Heart left ventricle (tissue), 16 donors: Measurements from ENCODE around the gene JPH2. TPM values are rescaled to one million over a fixed set of nuclear protein-coding genes. Genes with fewer than 3 reads are reported as not detected.
A peak's percentile ranks its signal among the peaks of the same experiment; 100 is the strongest.

ENCODE experiments used
- ATAC-seq, 4 donors: fragments of 200-7000 bp; cut with Tn5 transposase; one replicate each; pipeline ENCODE4 v1.9.1; 2020 to 2022; ENCODE audit warnings: moderate library complexity in 4 of 4, mild to moderate bottlenecking in 3 of 4, moderate number of reproducible peaks in 1 of 4
- DNase-seq, 5 donors: peaks; one replicate each; pipeline ENCODE4 v3.0.0-alpha.2; 2020
- H3K27ac ChIP-seq, 12 donors: fragments of 200-600 bp; sonication (generic) in 4 of 12; one replicate each; pipeline versions ENCODE4 v1.5.0 to v1.8.0; 2016 to 2022; ENCODE audit warnings: mild to moderate bottlenecking in 2 of 12
- H3K27me3 ChIP-seq, 9 donors: fragments of 200-600 bp; sonication (generic) in 2 of 9; one replicate each; pipeline versions ENCODE4 v1.5.1 to v1.8.0; 2016 to 2022; ENCODE audit warnings: mild to moderate bottlenecking in 3 of 9
- H3K36me3 ChIP-seq, 9 donors: fragments of 200-600 bp; sonication (generic) in 2 of 9; one replicate each; pipeline versions ENCODE4 v1.5.0 to v1.8.0; 2018 to 2022; ENCODE audit warnings: mild to moderate bottlenecking in 2 of 9
- H3K4me1 ChIP-seq, 12 donors: fragments of 200-600 bp; sonication (generic) in 4 of 12; one replicate each; pipeline versions ENCODE4 v1.5.0 to v1.8.0; 2016 to 2022; ENCODE audit warnings: mild to moderate bottlenecking in 3 of 12
- H3K4me3 ChIP-seq, 12 donors: fragments of 200-600 bp; sonication (generic) in 4 of 12; one replicate each; pipeline versions ENCODE4 v1.5.0 to v1.8.0; 2017 to 2022; ENCODE audit warnings: mild to moderate bottlenecking in 9 of 12, moderate library complexity in 4 of 12
- H3K9me3 ChIP-seq, 12 donors: fragments of 200-600 bp; sonication (generic) in 4 of 12; one replicate each; pipeline versions ENCODE4 v1.5.0 to v1.8.0; 2016 to 2022; ENCODE audit warnings: mild to moderate bottlenecking in 1 of 12
- POLR2A ChIP-seq, 2 donors: fragments of 450-650 bp; IDR thresholded peaks; one replicate each; pipeline ENCODE4 v1.6.1; 2017; ENCODE audit warnings: antibody characterized with exemption in 2 of 2, mild to moderate bottlenecking in 2 of 2, moderate library complexity in 2 of 2
- whole genome bisulfite sequencing, 4 donors: extraction: QIAGEN DNeasy Blood & Tissue Kit in 2 of 4; methylation state at CpG; one replicate each; pipeline versions ENCODE4 v1.1.5 to v1.1.7; 2013 to 2018; 5-methylcytosine and 5-hydroxymethylcytosine counted together
- intact Hi-C, 10 donors: fragments of 100-400 bp; cut with DNase I; formaldehyde crosslinking; loops; one replicate each; pipeline versions ENCODE4 v1.11.1 to v1.14.2; 2022
- polyA plus RNA-seq, 2 donors: library from polyadenylated mRNA; stranded (reverse); fragments of 200-250 nt; gene quantifications; one replicate each; pipeline ENCODE4 v1.2.3, GENCODE V29; 2013
- total RNA-seq, 9 donors: library from RNA; depleted of rRNA in 2 of 9; stranded (reverse); fragments of >200 nt in 2 of 9; fragmentation: NEBNext Ultra II Directional in 3 of 9; extraction: Animal tissue kit (Norgen Biotek cat#: 25700) in 3 of 9; gene quantifications; one replicate each; pipeline versions ENCODE4 v1.1.0 to v1.2.4, GENCODE V29; 2016 to 2023
- TF ChIP-seq, protein P1 (sequence below), 12 donors: fragments of 200-600 bp; sonication (generic) in 4 of 12; IDR thresholded peaks; one replicate each; pipeline versions ENCODE4 v1.5.0 to v1.8.0; 2018 to 2022; ENCODE audit warnings: antibody characterized with exemption in 12 of 12, mild to moderate bottlenecking in 5 of 12
- donor health status: ischemic (EF 13 %, LVEDD 7.1; RV severe dilation, severe dysfunction).
- donor health status: healthy with polysubstance abuse.
- donor health status: DM: no; HTN: yes; CAD: no.
- donor health status: DM: no; HTN: no; CAD: no.
- donor health status: ischemic (EF 25% LVEDD 6.9; RV normal size, moderate dysfunction).
- donor health status: ischemic (EF 25% LVEDD 5.7; RV mildly dilated, moderate dysfunction).
- donor health status: healthy.
- donor health status: DM: yes; HTN: yes; CAD: no.
- donor health status: ischemic (EF 35%, LVEDD 5.7; RV mildly dilated, moderate dysfunction).
- donor health status: nonischemic (EF 11% LVEDD 7.7; RV severe dilation, severe dysfunction).
- donor health status: DM: yes; HTN: yes; CAD: no.
- donor health status: PGD.
- donor health status: ischemic (EF 29% LVEDD 5.4; RV normal size, mild dysfunction).
- donor health status: nonischemic (EF 23%, LVEDD 6.1; RV moderate dilation, normal function).

JPH2 gene
- total and polyA plus RNA-seq, 11 donors = 99.5 to 219 (median 155) TPM

DNA sequence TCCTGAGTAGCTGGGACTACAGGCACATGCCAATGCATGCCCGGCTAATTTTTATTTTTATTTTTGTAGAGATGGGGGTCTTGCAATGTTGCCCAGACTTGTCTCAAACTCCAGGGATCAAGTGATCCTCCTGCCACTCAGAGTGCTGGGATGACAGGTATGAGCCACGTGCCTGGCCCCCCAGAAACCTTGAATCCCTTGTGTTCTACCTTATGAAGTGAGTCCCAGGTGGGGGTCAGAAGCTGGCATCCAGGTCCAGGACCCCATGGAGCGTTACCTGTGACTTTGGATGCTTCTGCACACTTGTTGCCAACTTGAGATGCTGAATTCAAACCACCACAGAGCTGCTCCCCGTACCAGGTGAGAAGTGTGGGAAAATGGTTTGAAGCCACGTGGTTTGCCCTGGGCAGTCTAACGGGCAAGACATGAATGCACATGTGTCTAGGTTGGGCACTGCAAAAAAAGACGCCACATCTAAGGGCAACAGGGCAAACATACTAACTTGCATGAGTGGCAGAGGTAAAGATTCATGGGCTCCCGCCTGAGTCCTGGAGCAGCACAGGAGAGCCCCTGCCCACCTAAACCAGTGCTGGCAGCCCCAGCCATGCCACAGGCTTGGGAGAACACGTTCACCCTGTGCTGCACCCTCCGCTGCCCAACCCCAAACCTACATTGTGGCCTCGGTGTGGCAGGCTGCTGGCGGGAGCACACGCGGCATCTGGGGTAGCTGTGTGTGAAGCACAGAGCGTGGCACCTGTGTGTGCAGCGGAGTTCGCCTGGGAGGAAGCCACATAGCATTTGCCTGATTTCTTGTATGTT is 101.2 kb downstream of the JPH2 start:
- H3K4me1 ChIP-seq = peaks cover 0 to 12% (median 0%) of the 10 kb centered on the region in 12 donors
- no peak overlapping the region for H3K27ac ChIP-seq
- intact Hi-C loops = loop anchor here in 4 of 10 donors (5.0 to 10.0 kb wide), 3 partner anchors 241 to 641 kb away; no protein-coding TSS in a partner anchor
- H3K27me3 ChIP-seq = peaks cover 0 to 7% (median 0%) of the 10 kb centered on the region in 9 donors
- no peak for TF ChIP-seq POLR2A (IDR thresholded peaks at IDR 0.05)
- TF ChIP-seq, protein P1, sequence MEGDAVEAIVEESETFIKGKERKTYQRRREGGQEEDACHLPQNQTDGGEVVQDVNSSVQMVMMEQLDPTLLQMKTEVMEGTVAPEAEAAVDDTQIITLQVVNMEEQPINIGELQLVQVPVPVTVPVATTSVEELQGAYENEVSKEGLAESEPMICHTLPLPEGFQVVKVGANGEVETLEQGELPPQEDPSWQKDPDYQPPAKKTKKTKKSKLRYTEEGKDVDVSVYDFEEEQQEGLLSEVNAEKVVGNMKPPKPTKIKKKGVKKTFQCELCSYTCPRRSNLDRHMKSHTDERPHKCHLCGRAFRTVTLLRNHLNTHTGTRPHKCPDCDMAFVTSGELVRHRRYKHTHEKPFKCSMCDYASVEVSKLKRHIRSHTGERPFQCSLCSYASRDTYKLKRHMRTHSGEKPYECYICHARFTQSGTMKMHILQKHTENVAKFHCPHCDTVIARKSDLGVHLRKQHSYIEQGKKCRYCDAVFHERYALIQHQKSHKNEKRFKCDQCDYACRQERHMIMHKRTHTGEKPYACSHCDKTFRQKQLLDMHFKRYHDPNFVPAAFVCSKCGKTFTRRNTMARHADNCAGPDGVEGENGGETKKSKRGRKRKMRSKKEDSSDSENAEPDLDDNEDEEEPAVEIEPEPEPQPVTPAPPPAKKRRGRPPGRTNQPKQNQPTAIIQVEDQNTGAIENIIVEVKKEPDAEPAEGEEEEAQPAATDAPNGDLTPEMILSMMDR (IDR thresholded peaks at IDR 0.05) = no peak
- no peak overlapping the region for H3K4me3 ChIP-seq
- ATAC-seq (no peak), DNase-seq (no peak)
- 73 to 85% (median 79%) methylated on average over 16 to 17 of the region's 17 CpGs for WGBS, 4 donors
- H3K36me3 ChIP-seq = no peaks in the 10 kb centered on the region
- H3K9me3 ChIP-seq = no peaks in the 10 kb centered on the region

GRCh38 chr20:44084891-44085290 is 102.1 kb downstream of the JPH2 start:
- DNase-seq (no peak), ATAC-seq (no peak)
- H3K9me3 ChIP-seq = no peaks in the 10 kb centered on the region
- no peak for TF ChIP-seq POLR2A (IDR thresholded peaks at IDR 0.05)
- TF ChIP-seq, protein P1 (IDR thresholded peaks at IDR 0.05) = no peak
- intact Hi-C loops = loop anchor here in 7 of 10 donors (5.0 to 10.0 kb wide), 5 partner anchors 240 to 640 kb away; no protein-coding TSS in a partner anchor
- no peaks in the 10 kb centered on the region for H3K36me3 ChIP-seq
- peaks cover 0 to 18% (median 1%) of the 10 kb centered on the region in 12 donors for H3K4me1 ChIP-seq
- no peak overlapping the region for H3K4me3 ChIP-seq
- H3K27ac ChIP-seq = no peak overlapping the region
- 92 to 97% (median 95%) methylated on average over 6 to 7 of the region's 7 CpGs for WGBS, 4 donors
- H3K27me3 ChIP-seq = peaks cover 0 to 7% (median 0%) of the 10 kb centered on the region in 9 donors

GRCh38 chr20:44084439-44084838 is 102.5 kb downstream of the JPH2 start:
- DNase-seq = no peak
- H3K4me1 ChIP-seq = peaks cover 0 to 19% (median 1%) of the 10 kb centered on the region in 12 donors
- TF ChIP-seq POLR2A (IDR thresholded peaks at IDR 0.05) = no peak
- TF ChIP-seq, protein P1 (IDR thresholded peaks at IDR 0.05) = no peak
- no peaks in the 10 kb centered on the region for H3K36me3 ChIP-seq
- no peaks in the 10 kb centered on the region for H3K9me3 ChIP-seq
- 50 to 74% (median 64%) methylated on average over 2 of the region's 2 CpGs for WGBS, 4 donors
- no peak overlapping the region for H3K4me3 ChIP-seq
- intact Hi-C loops = loop anchor here in 7 of 10 donors (5.0 to 10.0 kb wide), 5 partner anchors 240 to 640 kb away; no protein-coding TSS in a partner anchor
- H3K27ac ChIP-seq = no peak overlapping the region
- no peak for ATAC-seq
- H3K27me3 ChIP-seq = peaks cover 0 to 7% (median 0%) of the 10 kb centered on the region in 9 donors

DNA sequence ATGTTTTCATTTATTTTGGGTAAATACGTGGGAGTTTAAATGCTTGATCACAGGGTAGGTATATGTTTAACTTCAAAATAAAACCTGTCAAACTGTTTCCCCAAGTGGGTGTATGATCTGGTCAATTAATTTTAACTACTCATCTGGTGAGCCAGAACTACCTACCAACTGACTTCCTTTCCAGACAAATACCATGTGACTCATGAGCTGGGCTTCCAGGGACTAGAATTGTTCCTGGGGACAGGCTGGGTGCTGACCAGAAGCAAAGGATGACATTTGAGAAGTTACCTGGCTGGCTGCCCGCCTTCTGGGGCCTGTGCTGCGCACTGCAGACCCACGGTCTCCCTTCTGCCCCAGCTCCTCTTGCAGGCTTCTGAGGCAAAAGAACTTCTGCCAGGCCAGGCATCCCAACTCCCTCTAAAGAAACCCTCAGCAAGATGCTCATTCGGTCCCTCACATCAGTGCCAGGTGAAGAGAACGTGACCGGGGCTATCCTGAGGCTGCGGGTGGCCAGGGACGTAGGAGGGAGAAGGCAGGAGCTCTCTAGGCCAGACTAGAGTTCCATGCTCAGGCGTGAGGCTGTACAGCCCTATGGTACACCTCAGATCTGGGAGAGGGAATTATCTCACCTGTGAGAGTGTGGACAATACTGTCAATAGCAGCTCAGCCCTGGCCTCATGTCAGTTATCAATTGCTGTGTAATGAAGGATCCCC is 103.6 kb downstream of the JPH2 start:
- ATAC-seq = peak; percentile 71 to 87 (median 75)
- intact Hi-C loops = loop anchor here in 7 of 10 donors (5.0 to 10.0 kb wide), 5 partner anchors 239 to 639 kb away; no protein-coding TSS in a partner anchor
- WGBS, 4 donors = 62 to 72% (median 64%) methylated on average over 6 to 10 of the region's 10 CpGs
- Histone ChIP-seq H3K4me3 (no peak overlapping the region), H3K36me3 (no peaks in the 10 kb centered on the region), H3K27ac (peak overlapping the region in 7 of 12 donors; percentile 10 to 69 (median 44)), H3K9me3 (no peaks in the 10 kb centered on the region), H3K4me1 (peaks cover 0 to 19% (median 1%) of the 10 kb centered on the region in 12 donors), H3K27me3 (no peaks in the 10 kb centered on the region)
- TF ChIP-seq, protein P1 (IDR thresholded peaks at IDR 0.05) = no peak
- TF ChIP-seq POLR2A (IDR thresholded peaks at IDR 0.05) = no peak
- peak; percentile 52 to 84 (median 73) for DNase-seq
